GM23338 (cell line): Measurements from ENCODE around the gene CD80. TPM values are rescaled to one million over a fixed set of nuclear protein-coding genes. Genes with fewer than 3 reads are reported as not detected.

Source experiments
- polyA plus RNA-seq: library from polyadenylated mRNA; unstranded; fragments of >200 nt; fragmentation: Nextera tagmentation; extraction: Ambion mirVana; gene quantifications from 2 replicates; pipeline ENCODE4 v1.2.1, GENCODE V29; 2016
- total RNA-seq: library from RNA; depleted of rRNA; stranded (reverse); fragments of >200 nt; shearing (Covaris generic); gene quantifications from 2 replicates; pipeline ENCODE4 v1.2.3, GENCODE V29; 2014; rRNA removed

The CD80 gene
- total and polyA plus RNA-seq, 2 experiments from 2014 or later = not detected

Other genes starting within 250 kb of the CD80 start
- 39.0 and 51.6 TPM in 2 replicates for gene TMEM39A, start 96.0 kb downstream of the CD80 start, total RNA-seq
- gene TMEM39A, start 96.0 kb downstream of the CD80 start, polyA plus RNA-seq = 11.0 and 12.9 TPM in 2 replicates
- 13.5 and 22.0 TPM in 2 replicates for gene POGLUT1, start 90.7 kb downstream of the CD80 start, total RNA-seq
- 12.1 and 15.2 TPM in 2 replicates for gene POGLUT1, start 90.7 kb downstream of the CD80 start, polyA plus RNA-seq
- 49.1 and 62.2 TPM in 2 replicates for gene TIMMDC1, start 61.1 kb downstream of the CD80 start, total RNA-seq
- gene TIMMDC1, start 61.1 kb downstream of the CD80 start, polyA plus RNA-seq = 98.2 and 105 TPM in 2 replicates
- 3.4 and 4.4 TPM in 2 replicates for gene ADPRH, start 19.9 kb upstream of the CD80 start, total RNA-seq
- 1.2 and 1.7 TPM in 2 replicates for gene ADPRH, start 19.9 kb upstream of the CD80 start, polyA plus RNA-seq
- not detected in 2 replicates for gene PLA1A, start 38.3 kb upstream of the CD80 start, total RNA-seq
- gene PLA1A, start 38.3 kb upstream of the CD80 start, polyA plus RNA-seq = not detected in 2 replicates
- gene POPDC2, start 101.0 kb upstream of the CD80 start, total RNA-seq = not detected in 2 replicates
- 0.36 and 0.37 TPM in 2 replicates for gene POPDC2, start 101.0 kb upstream of the CD80 start, polyA plus RNA-seq
- 14.0 and 24.0 TPM in 2 replicates for gene COX17, start 117.8 kb upstream of the CD80 start, total RNA-seq
- 324 and 376 TPM in 2 replicates for gene COX17, start 117.8 kb upstream of the CD80 start, polyA plus RNA-seq
- gene CFAP91, start 143.4 kb upstream of the CD80 start, total RNA-seq = 3.7 and 4.9 TPM in 2 replicates
- gene CFAP91, start 143.4 kb upstream of the CD80 start, polyA plus RNA-seq = 2.3 and 2.4 TPM in 2 replicates
- 3.9 and 4.4 TPM in 2 replicates for gene NR1I2, start 222.5 kb upstream of the CD80 start, total RNA-seq
- 0.89 and 1.4 TPM in 2 replicates for gene NR1I2, start 222.5 kb upstream of the CD80 start, polyA plus RNA-seq